Activated T-helper 2 cell treated with anti-CD3 and anti-CD28 coated beads, Interferon-gamma antibody, Interleukin-2, Interleukin-4, amounts not matched to agents 10 μg/mL and 5 μg/mL and 100 μg/mL, durations not matched to agents 14 hours and 24 hours and 36 hours (primary cell): Measurements from ENCODE around the gene DHRS3. TPM values are rescaled to one million over a fixed set of nuclear protein-coding genes. Genes with fewer than 3 reads are reported as not detected.

Experiments
- DNase-seq: peaks from one replicate; pipeline ENCODE4 v3.0.0; 2021; ENCODE audit warnings: low spot score
- H3K27ac Mint-ChIP-seq: one replicate; pipeline ENCODE4 v1.8.0; 2021; ENCODE audit warnings: mixed read lengths
- H3K27me3 Mint-ChIP-seq: one replicate; pipeline ENCODE4 v1.8.0; 2021; ENCODE audit warnings: low read depth, mixed read lengths
- H3K36me3 Mint-ChIP-seq: one replicate; pipeline ENCODE4 v1.8.0; 2021; ENCODE audit warnings: low read depth, mixed read lengths
- H3K4me1 Mint-ChIP-seq: one replicate; pipeline ENCODE4 v1.8.0; 2021; ENCODE audit warnings: low read depth, mixed read lengths
- H3K4me3 Mint-ChIP-seq: one replicate; pipeline ENCODE4 v1.8.0; 2021; ENCODE audit warnings: low read depth, mild to moderate bottlenecking, moderate library complexity, mixed read lengths
- H3K9me3 Mint-ChIP-seq: one replicate; pipeline ENCODE4 v1.8.0; 2021; ENCODE audit warnings: mixed read lengths
- intact Hi-C: fragments of 100-400 bp; cut with micrococcal nuclease; formaldehyde crosslinking; loops from one replicate; pipeline ENCODE4 v1.15.1; 2023
- total RNA-seq: library from RNA; stranded (reverse); gene quantifications from 2 replicates; pipeline ENCODE4 v1.2.3, GENCODE V29; 2022

The DHRS3 gene
- total RNA-seq, 1 donor from 2014 or later, result 93.6 TPM

GRCh38 chr1:12618965-12619791, 1.2 kb upstream of the DHRS3 start:
- Mint-ChIP-seq H3K4me1 (peaks cover 43% of the 10 kb centered on the region), H3K27me3 (no peaks in the 10 kb centered on the region), H3K9me3 (no peaks in the 10 kb centered on the region), H3K36me3 (peaks cover 27% of the 10 kb centered on the region), H3K4me3 (peak overlapping the region; percentile 98), H3K27ac (peak overlapping the region; percentile 92)
- intact Hi-C loops, result loop anchor here (1.0 to 5.0 kb wide), 9 partner anchors 109 to 712 kb away; no protein-coding TSS in a partner anchor
- peak; percentile 52 for DNase-seq

GRCh38 chr1:12618661-12618964, 603 bp upstream of the DHRS3 start:
- Mint-ChIP-seq H3K4me3 (peak overlapping the region; percentile 98), H3K36me3 (peaks cover 27% of the 10 kb centered on the region), H3K9me3 (no peaks in the 10 kb centered on the region), H3K4me1 (peaks cover 43% of the 10 kb centered on the region), H3K27ac (peak overlapping the region; percentile 92), H3K27me3 (no peaks in the 10 kb centered on the region)
- intact Hi-C loops, result loop anchor here (2.0 to 5.0 kb wide), 3 partner anchors 234 to 711 kb away; no protein-coding TSS in a partner anchor
- no peak for DNase-seq

GRCh38 chr1:12617511-12617900, 504 bp downstream of the DHRS3 start:
- intact Hi-C loops, result loop anchor here (5.0 kb wide), 2 partner anchors 320 to 710 kb away; no protein-coding TSS in a partner anchor
- Mint-ChIP-seq H3K9me3 (no peaks in the 10 kb centered on the region), H3K36me3 (peaks cover 37% of the 10 kb centered on the region), H3K27me3 (no peaks in the 10 kb centered on the region), H3K27ac (peak overlapping the region; percentile 92), H3K4me3 (peak overlapping the region; percentile 98), H3K4me1 (peaks cover 49% of the 10 kb centered on the region)
- DNase-seq, result peak; percentile 27

- Mint-ChIP-seq H3K27me3 (no peaks in the 10 kb centered on the region), H3K4me1 (peaks cover 49% of the 10 kb centered on the region), H3K36me3 (peaks cover 42% of the 10 kb centered on the region), H3K9me3 (no peaks in the 10 kb centered on the region), H3K27ac (peak overlapping the region; percentile 91), H3K4me3 (peak overlapping the region; percentile 98)
- intact Hi-C loops, result loop anchor here (5.0 kb wide), 2 partner anchors 320 to 710 kb away; no protein-coding TSS in a partner anchor
- peak; percentile 26 for DNase-seq
These were observed 1.2 kb downstream of the DHRS3 start for GRCh38 chr1:12616709-12617373.

- Mint-ChIP-seq H3K27me3 (no peaks in the 10 kb centered on the region), H3K9me3 (no peaks in the 10 kb centered on the region), H3K4me1 (peaks cover 46% of the 10 kb centered on the region), H3K4me3 (peak overlapping the region; percentile 98), H3K36me3 (peaks cover 48% of the 10 kb centered on the region), H3K27ac (peak overlapping the region; percentile 76)
- no peak for DNase-seq
- intact Hi-C loops, result loop anchor here (5.0 kb wide), 2 partner anchors 319 to 709 kb away; no protein-coding TSS in a partner anchor
These were observed 1.9 kb downstream of the DHRS3 start for GRCh38 chr1:12615865-12616708.

GRCh38 chr1:12615159-12615864, 2.7 kb downstream of the DHRS3 start:
- intact Hi-C loops, result loop anchor here (5.0 kb wide), 2 partner anchors 318 to 708 kb away; no protein-coding TSS in a partner anchor
- H3K4me3 Mint-ChIP-seq, result peak overlapping the region; percentile 98
- peaks cover 55% of the 10 kb centered on the region for H3K36me3 Mint-ChIP-seq
- peak overlapping the region; percentile 47 for H3K27ac Mint-ChIP-seq
- H3K9me3 Mint-ChIP-seq, result no peaks in the 10 kb centered on the region
- no peaks in the 10 kb centered on the region for H3K27me3 Mint-ChIP-seq
- no peak for DNase-seq
- peaks cover 46% of the 10 kb centered on the region for H3K4me1 Mint-ChIP-seq

- H3K36me3 Mint-ChIP-seq, result peaks cover 61% of the 10 kb centered on the region
- intact Hi-C loops, result loop anchor here (5.0 kb wide), 2 partner anchors 317 to 707 kb away; no protein-coding TSS in a partner anchor
- H3K27me3 Mint-ChIP-seq, result no peaks in the 10 kb centered on the region
These were observed 3.4 kb downstream of the DHRS3 start for GRCh38 chr1:12614402-12615158.

GRCh38 chr1:12613180-12613579, 4.8 kb downstream of the DHRS3 start:
- intact Hi-C loops, result no loop called here
- peaks cover 39% of the 10 kb centered on the region for H3K4me1 Mint-ChIP-seq

More at GRCh38 chr1:12614402-12615158, 3.4 kb downstream of the DHRS3 start:
- no peak for DNase-seq
- H3K27ac Mint-ChIP-seq, result peak overlapping the region; percentile 9
- no peaks in the 10 kb centered on the region for H3K9me3 Mint-ChIP-seq
- H3K4me3 Mint-ChIP-seq, result peak overlapping the region; percentile 98
- peaks cover 41% of the 10 kb centered on the region for H3K4me1 Mint-ChIP-seq

GRCh38 chr1:12610941-12611340, 7.1 kb downstream of the DHRS3 start:
- Mint-ChIP-seq H3K4me3 (no peak overlapping the region), H3K27me3 (no peaks in the 10 kb centered on the region), H3K4me1 (peaks cover 40% of the 10 kb centered on the region), H3K27ac (no peak overlapping the region), H3K9me3 (peaks cover 4% of the 10 kb centered on the region), H3K36me3 (peaks cover 81% of the 10 kb centered on the region)
- intact Hi-C loops, result no loop called here
- no peak for DNase-seq

More at GRCh38 chr1:12613180-12613579, 4.8 kb downstream of the DHRS3 start:
- Mint-ChIP-seq H3K36me3 (peaks cover 75% of the 10 kb centered on the region), H3K27ac (no peak overlapping the region), H3K9me3 (no peaks in the 10 kb centered on the region), H3K4me3 (no peak overlapping the region), H3K27me3 (no peaks in the 10 kb centered on the region)
- no peak for DNase-seq

GRCh38 chr1:12610305-12610935, 7.6 kb downstream of the DHRS3 start:
- no peaks in the 10 kb centered on the region for H3K27me3 Mint-ChIP-seq
- no peak overlapping the region for H3K27ac Mint-ChIP-seq
- no peak overlapping the region for H3K4me3 Mint-ChIP-seq
- intact Hi-C loops, result no loop called here
- peaks cover 34% of the 10 kb centered on the region for H3K4me1 Mint-ChIP-seq
- DNase-seq, result no peak
- H3K9me3 Mint-ChIP-seq, result peaks cover 4% of the 10 kb centered on the region
- H3K36me3 Mint-ChIP-seq, result peaks cover 79% of the 10 kb centered on the region

GRCh38 chr1:12609469-12610003, 8.5 kb downstream of the DHRS3 start:
- DNase-seq, result no peak
- Mint-ChIP-seq H3K27me3 (no peaks in the 10 kb centered on the region), H3K27ac (no peak overlapping the region), H3K4me1 (peaks cover 29% of the 10 kb centered on the region), H3K36me3 (peaks cover 75% of the 10 kb centered on the region), H3K4me3 (no peak overlapping the region), H3K9me3 (peaks cover 4% of the 10 kb centered on the region)
- intact Hi-C loops, result no loop called here
